Sigmoid colon (tissue), 4 donors: Measurements from ENCODE around the gene RPL37A.

Experiments
- CTCF ChIP-seq, 4 experiments: fragments of 450-650 bp in 3 of 4; fragments of 200-600 bp in 1 of 4; IDR thresholded peaks; one replicate each; pipeline ENCODE4 v1.5.1; 2016 to 2019; ENCODE audit warnings: antibody characterized with exemption in 4 of 4, mild to moderate bottlenecking in 3 of 4, moderate library complexity in 2 of 4
- EP300 ChIP-seq, 4 donors: sonication (generic); formaldehyde crosslinking; IDR thresholded peaks; one replicate each; pipeline ENCODE4 v1.6.1; 2017; ENCODE audit warnings: antibody characterized with exemption in 4 of 4
- POLR2A ChIP-seq, 2 donors: fragments of 450-650 bp; IDR thresholded peaks; one replicate each; pipeline ENCODE4 v1.6.1; 2016; ENCODE audit warnings: antibody characterized with exemption in 2 of 2, mild to moderate bottlenecking in 2 of 2, moderate library complexity in 2 of 2

GRCh38 chr2:216499641-216500218 is 1.1 kb downstream of the RPL37A start:
- no peak for TF ChIP-seq POLR2A (IDR thresholded peaks at IDR 0.05)
- no peak for TF ChIP-seq CTCF (IDR thresholded peaks at IDR 0.05)
- TF ChIP-seq EP300 (IDR thresholded peaks at IDR 0.05), result no peak
